H9 (cell line): ENCODE results near the gene NLE1. TPM values are rescaled to one million over a fixed set of nuclear protein-coding genes. Genes with fewer than 3 reads are reported as not detected.
A peak's percentile ranks its signal among the peaks of the same experiment; 100 is the strongest.

ENCODE experiments used
- DNase-seq: peaks from one replicate; pipeline ENCODE4 v3.0.0-alpha.2; 2017
- H2AFZ ChIP-seq: one replicate; pipeline ENCODE4 v1.6.1; 2013; ENCODE audit warnings: mild to moderate bottlenecking, low read length, control low read depth, moderate library complexity
- H2AK5ac ChIP-seq: 2 replicates; pipeline ENCODE4 v1.6.1; 2013; ENCODE audit warnings: low read length, control low read depth, mixed read lengths; ENCODE audit not compliant: insufficient read length
- H2BK120ac ChIP-seq: one replicate; pipeline ENCODE4 v1.6.1; 2013; ENCODE audit warnings: low read depth, mild to moderate bottlenecking, low read length, control low read depth, inconsistent platforms; ENCODE audit not compliant: poor library complexity, severe bottlenecking
- H2BK12ac ChIP-seq: 2 replicates; pipeline ENCODE4 v1.6.1; 2013; ENCODE audit warnings: low read length, control low read depth, mixed read lengths, low read depth; ENCODE audit not compliant: insufficient read length
- H2BK15ac ChIP-seq: 2 replicates; pipeline ENCODE4 v1.6.1; 2013; ENCODE audit warnings: low read depth, low read length, control low read depth
- H2BK20ac ChIP-seq: one replicate; pipeline ENCODE4 v1.6.1; 2013; ENCODE audit warnings: low read depth, mild to moderate bottlenecking, low read length, control low read depth, inconsistent platforms; ENCODE audit not compliant: poor library complexity, severe bottlenecking
- H2BK5ac ChIP-seq: 2 replicates; pipeline ENCODE4 v1.6.1; 2013; ENCODE audit warnings: low read length, control low read depth, mixed read lengths; ENCODE audit not compliant: insufficient read length
- H3K14ac ChIP-seq: 2 replicates; pipeline ENCODE4 v1.6.1; 2013; ENCODE audit warnings: low read length, control low read depth; ENCODE audit not compliant: insufficient read depth
- H3K18ac ChIP-seq: 2 replicates; pipeline ENCODE4 v1.6.1; 2013; ENCODE audit warnings: low read depth, mild to moderate bottlenecking, mixed read lengths, low read length, control low read depth; ENCODE audit not compliant: insufficient read length
- H3K23ac ChIP-seq: 2 replicates; pipeline ENCODE4 v1.6.1; 2013; ENCODE audit warnings: low read length, control low read depth, mixed read lengths, low read depth; ENCODE audit not compliant: insufficient read length
- H3K23me2 ChIP-seq: 2 replicates; pipeline ENCODE4 v1.6.1; 2013; ENCODE audit warnings: low read depth, mild to moderate bottlenecking, mixed read lengths, low read length, control low read depth; ENCODE audit not compliant: insufficient read length, poor library complexity, severe bottlenecking
- H3K27ac ChIP-seq: 2 replicates; pipeline ENCODE4 v1.5.1; 2013; ENCODE audit warnings: low read length, control low read depth, mixed read lengths, low read depth; ENCODE audit not compliant: insufficient read length
- H3K27me3 ChIP-seq: 2 replicates; pipeline ENCODE4 v1.6.1; 2013; ENCODE audit warnings: low read length, control low read depth, inconsistent platforms; ENCODE audit not compliant: insufficient read depth
- H3K4ac ChIP-seq: 2 replicates; pipeline ENCODE4 v1.6.1; 2013; ENCODE audit warnings: low read depth, mild to moderate bottlenecking, control low read depth, inconsistent platforms, low read length, moderate library complexity
- H3K4me1 ChIP-seq: 2 replicates; pipeline ENCODE4 v1.6.1; 2013; ENCODE audit warnings: low read length, control low read depth, inconsistent platforms; ENCODE audit not compliant: insufficient read depth
- H3K4me2 ChIP-seq: 2 replicates; pipeline ENCODE4 v1.6.1; 2013; ENCODE audit warnings: low read length, control low read depth, mixed read lengths; ENCODE audit not compliant: insufficient read length, insufficient read depth
- H3K56ac ChIP-seq: 2 replicates; pipeline ENCODE4 v1.6.1; 2013; ENCODE audit warnings: low read depth, mild to moderate bottlenecking, mixed read lengths, low read length, control low read depth; ENCODE audit not compliant: insufficient read length
- H3K79me1 ChIP-seq: 2 replicates; pipeline ENCODE4 v1.6.1; 2013; ENCODE audit warnings: low read depth, mild to moderate bottlenecking, moderate library complexity, low read length, control low read depth, inconsistent platforms; ENCODE audit not compliant: insufficient read depth, poor library complexity, severe bottlenecking
- H3K79me2 ChIP-seq: 2 replicates; pipeline ENCODE4 v1.6.1; 2013; ENCODE audit warnings: low read length, control low read depth, inconsistent platforms; ENCODE audit not compliant: insufficient read depth
- H3K9ac ChIP-seq: 2 replicates; pipeline ENCODE4 v1.6.1; 2013; ENCODE audit warnings: low read length, control low read depth, mixed read lengths; ENCODE audit not compliant: insufficient read length; ENCODE audit errors: extremely low read depth
- H3K9me3 ChIP-seq: one replicate; pipeline ENCODE4 v1.6.1; 2013; ENCODE audit warnings: low read depth, low read length, inconsistent platforms; ENCODE audit not compliant: control insufficient read depth
- H3T11ph ChIP-seq: one replicate; pipeline ENCODE4 v1.6.1; 2013; ENCODE audit warnings: mild to moderate bottlenecking, low read length, control low read depth, inconsistent platforms
- H4K20me1 ChIP-seq: one replicate; pipeline ENCODE4 v1.6.1; 2013; ENCODE audit not compliant: control insufficient read depth, insufficient read length, insufficient read depth
- H4K5ac ChIP-seq: 2 replicates; pipeline ENCODE4 v1.6.1; 2013; ENCODE audit warnings: low read depth, mild to moderate bottlenecking, mixed read lengths, low read length, control low read depth; ENCODE audit not compliant: insufficient read length
- H4K8ac ChIP-seq: replicated peaks from 2 replicates; pipeline ENCODE4 v1.6.1; 2013; ENCODE audit warnings: low read length, control low read depth, mixed read lengths, low read depth; ENCODE audit not compliant: insufficient read length
- H4K91ac ChIP-seq: 2 replicates; pipeline ENCODE4 v1.6.1; 2013; ENCODE audit warnings: low read depth, mild to moderate bottlenecking, moderate library complexity, mixed read lengths, low read length, control low read depth; ENCODE audit not compliant: insufficient read length
- H3K27ac Mint-ChIP-seq, 3 experiments: 2 replicates in 2 of 3; 3 replicates in 1 of 3; pipeline ENCODE4 v1.8.0; 2020 to 2021; ENCODE audit warnings: mixed read lengths in 3 of 3, mild to moderate bottlenecking in 1 of 3, moderate library complexity in 1 of 3
- H3K27me3 Mint-ChIP-seq: 2 replicates; pipeline ENCODE4 v1.8.0; 2021; ENCODE audit warnings: low read depth, mild to moderate bottlenecking, moderate library complexity, mixed read lengths
- H3K36me3 Mint-ChIP-seq, 3 experiments: 2 replicates in 2 of 3; 3 replicates in 1 of 3; pipeline ENCODE4 v1.8.0; 2020 to 2021; ENCODE audit warnings: low read depth in 3 of 3, mixed read lengths in 3 of 3; ENCODE audit not compliant: insufficient read depth in 1 of 3
- H3K4me1 Mint-ChIP-seq, 2 experiments: 2 replicates each; pipeline ENCODE4 v1.8.0; 2020; ENCODE audit warnings: mixed read lengths in 2 of 2
- H3K4me3 Mint-ChIP-seq, 2 experiments: 2 replicates in 1 of 2; 3 replicates in 1 of 2; pipeline ENCODE4 v1.8.0; 2020 to 2021; ENCODE audit warnings: mild to moderate bottlenecking in 2 of 2, mixed read lengths in 2 of 2, moderate library complexity in 1 of 2
- H3K9me3 Mint-ChIP-seq, 2 experiments: 2 replicates in 1 of 2; 3 replicates in 1 of 2; pipeline ENCODE4 v1.8.0; 2020; ENCODE audit warnings: mild to moderate bottlenecking in 2 of 2, mixed read lengths in 2 of 2, moderate library complexity in 1 of 2
- WGBS: extraction: QIAGEN DNeasy Blood & Tissue Kit; methylation state at CpG from one replicate; pipeline ENCODE4 v1.1.7; 2013; ENCODE audit warnings: missing lambda C conversion rate, low lambda C conversion rate, mixed read lengths; ENCODE audit not compliant: insufficient read length; ENCODE audit errors: extremely low coverage; 5-methylcytosine and 5-hydroxymethylcytosine counted together
- total RNA-seq: library from RNA; stranded (reverse); gene quantifications from 2 replicates; pipeline ENCODE4 v1.2.1, GENCODE V29; 2021
- TF ChIP-seq, protein P1 (sequence below): fragments of 200-600 bp; sonication (generic); conservative IDR thresholded peaks from 3 replicates; pipeline ENCODE4 v1.8.0; 2021; ENCODE audit warnings: antibody characterized with exemption, mild to moderate bottlenecking

The NLE1 gene
- total RNA-seq, 1 experiment from 2014 or later, result 43.9 TPM

DNA sequence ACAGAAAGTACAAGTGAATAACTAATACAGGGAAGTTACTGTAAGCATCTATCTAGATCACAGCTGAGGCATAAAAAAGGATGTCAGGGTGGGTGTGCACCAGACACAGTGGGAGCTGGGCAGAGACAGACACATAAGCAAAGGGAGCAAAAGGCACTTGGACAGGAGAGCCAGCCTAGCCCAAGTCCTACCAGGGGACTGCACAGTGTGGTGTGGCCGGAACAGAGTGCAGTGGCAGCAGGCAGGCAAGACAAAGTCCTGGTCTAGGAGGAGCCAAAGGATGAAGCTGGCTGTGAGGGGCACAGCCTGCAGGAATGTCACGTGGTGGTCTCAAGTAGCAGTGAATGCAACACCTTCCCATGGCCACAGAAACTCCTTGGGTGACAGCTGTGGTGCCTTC, 44.3 kb downstream of the NLE1 start:
- no peak for DNase-seq
- Histone ChIP-seq H3K79me1 (no peaks in the 10 kb centered on the region), H2BK12ac (no peak overlapping the region), H3K4ac (no peak overlapping the region), H3K23ac (no peak overlapping the region), H4K20me1 (no peaks in the 10 kb centered on the region), H3K9ac (no peak overlapping the region), H3K27ac (no peak overlapping the region), H2BK15ac (no peak overlapping the region), H3K79me2 (no peaks in the 10 kb centered on the region), H4K91ac (no peak overlapping the region), H2AFZ (no peak overlapping the region), H3K14ac (no peak overlapping the region), H3K23me2 (no peaks in the 10 kb centered on the region), H3K56ac (no peak overlapping the region), H3K18ac (no peak overlapping the region), H2AK5ac (no peak overlapping the region), H2BK5ac (no peak overlapping the region), H4K8ac (no peak overlapping the region), H3T11ph (no peak overlapping the region), H3K4me1 (no peaks in the 10 kb centered on the region), H2BK120ac (no peak overlapping the region), H2BK20ac (no peak overlapping the region), H4K5ac (no peak overlapping the region), H3K4me2 (no peak overlapping the region), H3K9me3 (no peaks in the 10 kb centered on the region), H3K27me3 (no peaks in the 10 kb centered on the region)
- Mint-ChIP-seq H3K27me3 (no peaks in the 10 kb centered on the region), H3K27ac (peak overlapping the region in 2 of 3 experiments; percentile 78; a peak in 3 of 7 replicates), H3K9me3 (no peaks in the 10 kb centered on the region), H3K4me3 (no peak overlapping the region), H3K4me1 (no peaks in the 10 kb centered on the region), H3K36me3 (peaks cover 4 to 29% (median 24%) of the 10 kb centered on the region in 3 experiments; a peak in 6 of 7 replicates)
- no CpG with 5 or more reads among the region's 2 CpGs for WGBS
- TF ChIP-seq, protein P1, sequence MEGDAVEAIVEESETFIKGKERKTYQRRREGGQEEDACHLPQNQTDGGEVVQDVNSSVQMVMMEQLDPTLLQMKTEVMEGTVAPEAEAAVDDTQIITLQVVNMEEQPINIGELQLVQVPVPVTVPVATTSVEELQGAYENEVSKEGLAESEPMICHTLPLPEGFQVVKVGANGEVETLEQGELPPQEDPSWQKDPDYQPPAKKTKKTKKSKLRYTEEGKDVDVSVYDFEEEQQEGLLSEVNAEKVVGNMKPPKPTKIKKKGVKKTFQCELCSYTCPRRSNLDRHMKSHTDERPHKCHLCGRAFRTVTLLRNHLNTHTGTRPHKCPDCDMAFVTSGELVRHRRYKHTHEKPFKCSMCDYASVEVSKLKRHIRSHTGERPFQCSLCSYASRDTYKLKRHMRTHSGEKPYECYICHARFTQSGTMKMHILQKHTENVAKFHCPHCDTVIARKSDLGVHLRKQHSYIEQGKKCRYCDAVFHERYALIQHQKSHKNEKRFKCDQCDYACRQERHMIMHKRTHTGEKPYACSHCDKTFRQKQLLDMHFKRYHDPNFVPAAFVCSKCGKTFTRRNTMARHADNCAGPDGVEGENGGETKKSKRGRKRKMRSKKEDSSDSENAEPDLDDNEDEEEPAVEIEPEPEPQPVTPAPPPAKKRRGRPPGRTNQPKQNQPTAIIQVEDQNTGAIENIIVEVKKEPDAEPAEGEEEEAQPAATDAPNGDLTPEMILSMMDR, result no peak
